Retinal pigment epithelial cell (primary cell): ENCODE results near the gene SRMS.

Source experiments
- DNase-seq: peaks from one replicate; pipeline ENCODE4 v3.0.0-alpha.2; 2010; ENCODE audit warnings: low read depth
- H3K4me3 ChIP-seq: 2 replicates; pipeline ENCODE4 v1.5.1; 2011; ENCODE audit warnings: mild to moderate bottlenecking, low read length, control low read depth, moderate library complexity
- TF ChIP-seq, protein P1 (sequence below): conservative IDR thresholded peaks from 2 replicates; pipeline ENCODE4 v1.5.1; 2011; ENCODE audit warnings: low read depth, low read length, control low read depth, inconsistent platforms

The SRMS gene

DNA sequence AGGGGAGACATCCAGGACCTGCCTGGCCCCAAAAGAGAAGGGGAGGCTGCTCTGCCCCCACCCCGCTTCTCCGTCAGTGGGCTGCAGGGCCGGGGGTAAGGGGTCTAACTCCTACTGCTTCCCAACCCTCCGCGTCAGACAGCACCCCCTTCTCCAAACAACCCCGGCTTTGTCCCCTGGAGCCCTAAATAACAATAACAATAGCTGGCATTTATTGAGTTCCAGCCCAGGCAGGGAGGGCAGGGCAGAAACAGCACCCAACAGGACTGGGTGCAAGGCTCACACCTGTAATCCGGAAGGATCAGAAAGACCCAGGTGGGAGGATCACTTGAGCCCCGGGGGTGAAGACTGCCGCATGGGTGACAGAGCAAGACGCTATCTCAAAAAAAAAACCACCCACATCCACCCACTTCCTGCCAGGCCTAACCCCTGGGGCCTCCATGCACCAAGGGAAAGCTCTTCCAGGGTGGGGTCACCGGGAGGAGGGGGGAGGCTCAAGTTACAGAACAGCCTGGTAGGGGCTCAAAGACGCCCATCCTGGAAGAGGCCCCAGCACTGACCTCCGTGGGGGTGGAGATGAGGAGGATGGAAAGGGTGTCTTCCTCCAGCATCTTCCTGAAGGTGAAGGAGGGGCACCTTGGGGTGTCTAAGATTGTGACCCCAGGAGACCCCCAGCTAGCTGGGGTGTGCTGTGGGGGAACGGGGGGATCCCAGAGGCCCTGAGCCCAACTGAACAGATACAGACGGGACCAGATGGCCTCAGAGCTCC lies 5.1 kb upstream of the SRMS start:
- no peak overlapping the region for H3K4me3 ChIP-seq
- TF ChIP-seq, protein P1, sequence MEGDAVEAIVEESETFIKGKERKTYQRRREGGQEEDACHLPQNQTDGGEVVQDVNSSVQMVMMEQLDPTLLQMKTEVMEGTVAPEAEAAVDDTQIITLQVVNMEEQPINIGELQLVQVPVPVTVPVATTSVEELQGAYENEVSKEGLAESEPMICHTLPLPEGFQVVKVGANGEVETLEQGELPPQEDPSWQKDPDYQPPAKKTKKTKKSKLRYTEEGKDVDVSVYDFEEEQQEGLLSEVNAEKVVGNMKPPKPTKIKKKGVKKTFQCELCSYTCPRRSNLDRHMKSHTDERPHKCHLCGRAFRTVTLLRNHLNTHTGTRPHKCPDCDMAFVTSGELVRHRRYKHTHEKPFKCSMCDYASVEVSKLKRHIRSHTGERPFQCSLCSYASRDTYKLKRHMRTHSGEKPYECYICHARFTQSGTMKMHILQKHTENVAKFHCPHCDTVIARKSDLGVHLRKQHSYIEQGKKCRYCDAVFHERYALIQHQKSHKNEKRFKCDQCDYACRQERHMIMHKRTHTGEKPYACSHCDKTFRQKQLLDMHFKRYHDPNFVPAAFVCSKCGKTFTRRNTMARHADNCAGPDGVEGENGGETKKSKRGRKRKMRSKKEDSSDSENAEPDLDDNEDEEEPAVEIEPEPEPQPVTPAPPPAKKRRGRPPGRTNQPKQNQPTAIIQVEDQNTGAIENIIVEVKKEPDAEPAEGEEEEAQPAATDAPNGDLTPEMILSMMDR: no peak
- DNase-seq: no peak

DNA sequence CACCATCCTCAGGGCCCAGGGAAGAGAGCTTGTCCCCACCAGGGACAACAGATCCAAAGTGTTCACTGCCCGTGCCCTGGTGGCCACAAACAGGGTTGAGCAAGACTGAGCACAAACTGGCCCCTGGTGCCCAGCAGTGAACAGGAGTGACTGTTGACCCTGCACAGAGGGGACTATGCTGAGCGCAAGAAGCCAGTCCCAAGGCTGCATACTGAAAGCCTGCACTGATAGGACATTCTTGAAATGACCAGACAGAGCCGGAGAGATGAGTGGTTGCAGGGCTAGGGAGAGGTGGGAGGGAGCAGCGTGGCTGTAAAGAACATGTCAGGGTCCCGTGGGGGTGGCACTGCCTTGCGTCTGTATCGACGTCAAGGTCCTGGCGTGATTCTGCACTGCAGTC lies 3.5 kb upstream of the SRMS start:
- H3K4me3 ChIP-seq: no peak overlapping the region
- no peak for DNase-seq

DNA sequence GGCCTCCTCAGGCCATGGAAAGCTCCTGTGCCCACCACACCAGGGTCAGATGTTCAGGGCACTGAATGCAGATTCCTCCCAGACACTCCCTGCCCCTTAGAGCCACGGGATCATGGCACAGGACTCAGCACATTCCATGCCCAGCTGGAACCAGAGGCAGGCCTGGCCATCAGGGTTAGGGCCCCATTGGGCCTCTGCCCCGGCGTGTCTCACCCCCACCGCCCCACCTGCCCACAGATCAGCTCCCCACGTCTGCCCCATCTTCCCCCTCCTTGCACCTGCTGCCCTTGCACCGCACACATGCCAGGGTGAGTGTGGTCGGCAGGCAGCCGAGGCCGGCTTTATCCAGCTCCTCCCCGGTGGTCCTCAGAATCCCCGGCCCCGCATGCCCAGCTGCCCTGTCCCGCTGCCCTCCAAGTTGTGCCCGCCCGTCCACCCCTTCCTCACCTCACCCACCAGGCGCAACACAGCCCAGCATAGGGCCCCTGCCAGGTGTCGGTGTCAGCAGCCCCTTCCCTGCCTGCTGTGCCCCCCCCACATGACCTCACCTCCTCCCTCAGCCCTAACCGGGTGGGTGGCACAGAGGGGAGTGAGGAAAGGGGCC lies 2.2 kb upstream of the SRMS start:
- TF ChIP-seq, protein P1: no peak
- no peak for DNase-seq
- no peak overlapping the region for H3K4me3 ChIP-seq

More for the DNA sequence above, 3.5 kb upstream of the SRMS start:
- TF ChIP-seq, protein P1: no peak

DNA sequence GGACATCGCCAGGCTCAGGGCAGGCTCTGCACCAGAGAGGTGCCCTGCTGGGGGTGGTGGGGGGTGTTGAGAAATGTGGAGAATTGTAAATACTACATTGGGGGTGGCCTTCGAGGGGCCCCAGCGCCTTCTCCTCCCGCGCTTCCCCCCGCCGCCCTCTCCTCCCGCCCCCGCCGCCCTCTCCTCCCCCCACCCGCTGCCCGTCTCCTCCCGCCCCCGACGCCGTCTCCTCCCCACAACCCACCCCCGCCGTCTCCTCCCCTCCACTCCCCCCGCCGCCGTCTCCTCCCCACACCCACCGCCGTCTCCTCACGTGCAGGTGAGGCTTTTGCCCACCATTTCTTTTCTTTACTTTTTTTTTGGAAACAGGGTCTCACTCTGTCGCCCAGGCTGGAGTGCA lies 1.5 kb upstream of the SRMS start:
- TF ChIP-seq, protein P1: no peak
- DNase-seq: no peak
- H3K4me3 ChIP-seq: no peak overlapping the region

DNA sequence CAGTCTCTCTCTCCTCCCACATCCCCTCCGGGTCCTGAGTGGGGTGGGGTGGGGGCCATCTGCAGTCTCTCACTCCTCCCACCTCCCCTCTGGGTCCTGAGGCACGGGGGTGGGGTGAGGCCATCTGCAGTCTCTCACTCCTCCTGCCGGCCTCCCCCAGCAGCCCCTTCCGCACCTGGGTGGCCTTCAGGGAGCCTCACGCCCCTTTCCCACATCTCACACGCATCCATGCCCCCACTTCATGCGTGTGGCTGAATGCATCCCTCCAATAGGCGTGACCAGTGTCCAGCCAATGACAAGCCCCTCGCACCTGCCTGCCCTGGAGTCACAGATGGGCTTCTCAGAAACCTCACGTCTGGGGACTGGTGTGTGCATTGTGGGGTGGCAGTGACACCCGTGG lies 993 bp upstream of the SRMS start:
- H3K4me3 ChIP-seq: no peak overlapping the region
- DNase-seq: no peak
- TF ChIP-seq, protein P1: no peak

DNA sequence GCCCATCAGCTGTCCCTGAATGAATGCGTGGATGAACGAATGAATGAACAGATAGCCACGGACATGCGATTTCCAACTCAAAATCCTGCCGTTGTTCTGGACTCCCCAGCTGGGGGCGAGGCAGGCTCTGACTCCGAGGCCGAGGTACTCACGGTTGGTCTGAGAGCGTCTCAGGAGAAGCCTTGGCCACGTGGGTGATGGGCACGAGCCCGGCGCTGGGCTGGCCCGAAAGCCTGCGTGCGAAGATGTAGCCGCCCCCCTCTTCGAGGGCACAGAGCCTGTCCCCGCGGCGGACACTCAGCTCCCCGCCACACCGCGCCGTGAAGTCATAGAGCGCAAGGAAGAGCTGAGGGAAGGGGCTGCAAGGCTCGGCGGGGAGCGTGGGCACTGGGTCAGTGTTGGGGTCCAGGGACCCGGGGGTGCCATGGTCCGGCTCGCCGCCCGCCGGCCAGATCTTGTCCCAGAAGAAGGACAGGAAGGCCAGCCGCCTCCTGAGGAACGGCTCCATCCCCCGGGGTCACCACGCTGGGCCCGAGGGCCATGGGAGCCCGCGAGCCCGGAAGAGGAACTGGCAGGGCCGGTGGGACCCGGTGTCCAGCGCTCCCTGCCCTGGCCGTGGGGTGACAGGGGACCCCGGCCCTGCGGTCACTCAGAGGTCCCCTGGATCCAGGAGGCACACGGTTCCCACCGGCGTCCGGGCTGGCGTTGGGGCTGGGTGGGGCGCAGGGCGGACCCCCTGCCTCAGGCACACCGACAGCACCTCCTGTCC lies 409 bp downstream of the SRMS start:
- no peak for DNase-seq
- H3K4me3 ChIP-seq: no peak overlapping the region
- TF ChIP-seq, protein P1: no peak
